NCI-H2171 treated with DMSO at 0.1 percent for 48 hours (cell line): Measurements from ENCODE around the gene LENG8.

Experiments
- DNase-seq: peaks from one replicate; lab custom pipeline; 2025; lab: John Stamatoyannopoulos, UW

LENG8 gene

GRCh38 chr19:54448774-54449700 lies at the start of gene LENG8:
Gene LENG8 (plus strand): TSS chr19:54449199. CDS start chr19:54451345, 2,146 bp downstream.
- DNase-seq, result peak; percentile 94

GRCh38 chr19:54400913-54401312 lies 48.1 kb upstream of the LENG8 start:
- no peak for DNase-seq

- no peak for DNase-seq
These were observed 45.9 kb upstream of the LENG8 start for GRCh38 chr19:54403054-54403453.

GRCh38 chr19:54405628-54406027 lies 43.4 kb upstream of the LENG8 start:
- no peak for DNase-seq

GRCh38 chr19:54407780-54408179 lies 41.2 kb upstream of the LENG8 start:
- DNase-seq, result no peak

- no peak for DNase-seq
These were observed 40.5 kb upstream of the LENG8 start for GRCh38 chr19:54408456-54409026.

GRCh38 chr19:54411033-54411432 lies 38.0 kb upstream of the LENG8 start:
- DNase-seq, result no peak

GRCh38 chr19:54412877-54413276 lies 36.1 kb upstream of the LENG8 start:
- no peak for DNase-seq

GRCh38 chr19:54414156-54414555 lies 34.8 kb upstream of the LENG8 start:
- no peak for DNase-seq

GRCh38 chr19:54415208-54415900 lies 33.6 kb upstream of the LENG8 start, which contains the start of gene TTYH1:
Gene TTYH1 (plus strand): TSS chr19:54415464. CDS start chr19:54415553, 89 bp downstream.
- DNase-seq, result no peak

- DNase-seq, result no peak
These were observed 32.9 kb upstream of the LENG8 start for GRCh38 chr19:54415901-54416673.

- no peak for DNase-seq
These were observed 32.1 kb upstream of the LENG8 start for GRCh38 chr19:54416695-54417491.

GRCh38 chr19:54418030-54418929 lies 30.7 kb upstream of the LENG8 start:
- no peak for DNase-seq

GRCh38 chr19:54418930-54419800 lies 29.8 kb upstream of the LENG8 start:
- DNase-seq, result no peak

GRCh38 chr19:54420068-54420382 lies 29.0 kb upstream of the LENG8 start:
- DNase-seq, result no peak

- no peak for DNase-seq
These were observed 28.4 kb upstream of the LENG8 start for GRCh38 chr19:54420383-54421168.

- no peak for DNase-seq
These were observed 27.9 kb upstream of the LENG8 start for GRCh38 chr19:54421169-54421516.

- no peak for DNase-seq
These were observed 27.5 kb upstream of the LENG8 start for GRCh38 chr19:54421521-54421920.
